Astrocyte of the hippocampus (primary cell): ENCODE results near the gene GAK.
"Not testable (repeated sequence)": the region's sequence is repeated elsewhere in the genome, so short reads cannot be mapped to it uniquely, and the experiment has no call there.

Experiments used
- DNase-seq: peaks from one replicate; pipeline ENCODE4 v3.0.0; 2011; ENCODE audit warnings: low read depth, low spot score

Gene GAK

GRCh38 chr4:819401-820229 is 112.5 kb downstream of the GAK start:
- no peak for DNase-seq

DNA sequence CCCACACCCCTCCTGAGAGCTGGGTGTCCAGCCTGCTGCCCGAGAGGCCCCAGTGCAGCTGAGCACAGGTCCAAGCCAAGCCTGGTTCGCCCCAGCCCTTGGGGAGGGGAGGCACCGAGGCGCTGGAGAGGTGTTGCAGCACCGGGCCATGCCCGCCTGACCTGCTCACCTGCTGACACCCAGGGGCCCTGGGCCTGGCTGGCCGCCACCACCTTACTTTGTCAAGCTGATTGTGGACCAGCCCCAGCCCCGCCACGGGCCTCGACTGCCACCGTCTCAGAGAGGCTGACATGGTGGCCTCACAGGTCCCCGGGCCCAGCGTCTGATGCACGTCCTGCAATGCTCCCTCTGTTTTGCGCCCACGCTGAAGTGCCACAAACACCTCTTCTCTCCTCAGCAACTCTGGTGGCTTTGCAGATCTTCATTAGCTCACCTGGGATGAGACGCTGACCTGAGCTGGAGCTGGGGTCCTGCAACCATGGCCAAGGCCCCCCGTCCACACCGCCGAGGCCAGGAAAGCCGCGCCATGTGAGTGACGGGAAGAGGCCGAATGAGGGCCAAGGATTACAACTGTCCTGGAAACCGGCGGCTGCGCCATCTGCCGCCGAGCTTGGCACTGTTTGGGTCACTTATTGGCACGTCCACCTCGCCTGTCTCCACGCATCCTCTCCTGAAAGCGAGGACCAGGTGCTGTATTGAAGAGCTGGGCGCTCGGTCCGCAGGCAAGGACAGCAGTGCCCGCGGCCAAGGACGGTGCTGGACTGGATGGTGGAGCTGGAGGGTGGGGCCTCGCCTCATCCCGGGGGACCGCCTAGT is 113.8 kb downstream of the GAK start:
- DNase-seq: no peak

DNA sequence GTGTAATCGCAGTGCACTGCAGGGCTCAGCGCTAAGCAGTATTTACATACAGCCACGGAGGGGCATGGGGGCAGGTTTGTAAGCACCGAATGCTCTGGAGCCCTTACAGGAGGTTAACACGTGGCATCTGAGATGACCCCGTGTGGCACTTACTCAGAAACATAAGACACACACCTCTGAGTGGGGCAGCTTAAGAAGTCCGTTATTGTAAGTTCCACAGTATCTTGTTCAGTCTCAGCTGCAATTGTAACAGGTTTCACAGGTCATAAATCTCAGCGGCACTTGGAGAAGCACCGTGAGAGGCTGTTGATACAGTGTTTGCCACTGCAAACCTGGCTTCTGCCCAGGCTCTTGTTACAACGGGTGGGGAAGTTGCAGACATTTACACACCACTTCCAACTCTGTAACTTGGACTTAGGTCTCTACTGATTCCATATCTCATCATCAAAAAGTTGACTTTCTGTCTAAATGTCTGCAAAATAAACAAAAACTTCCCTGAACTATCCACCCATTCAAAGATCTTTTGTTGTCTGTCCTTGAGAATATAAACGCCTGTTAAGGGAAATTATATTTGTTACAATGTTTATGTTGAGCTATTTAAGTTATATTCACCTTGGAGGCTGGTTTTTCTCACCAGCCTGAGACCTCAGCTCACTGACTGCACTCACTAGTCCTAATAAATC is 116.5 kb downstream of the GAK start:
- no peak for DNase-seq

- no peak for DNase-seq
These were observed 117.7 kb downstream of the GAK start for GRCh38 chr4:814312-814850.

- DNase-seq: no peak
These were observed 118.2 kb downstream of the GAK start for GRCh38 chr4:813900-814299.

- DNase-seq: no peak
These were observed 123.1 kb downstream of the GAK start for GRCh38 chr4:808860-809570.

GRCh38 chr4:807792-808191 is 124.3 kb downstream of the GAK start:
- no peak for DNase-seq

GRCh38 chr4:806979-807378 is 125.1 kb downstream of the GAK start:
- not testable (repeated sequence) for DNase-seq

DNA sequence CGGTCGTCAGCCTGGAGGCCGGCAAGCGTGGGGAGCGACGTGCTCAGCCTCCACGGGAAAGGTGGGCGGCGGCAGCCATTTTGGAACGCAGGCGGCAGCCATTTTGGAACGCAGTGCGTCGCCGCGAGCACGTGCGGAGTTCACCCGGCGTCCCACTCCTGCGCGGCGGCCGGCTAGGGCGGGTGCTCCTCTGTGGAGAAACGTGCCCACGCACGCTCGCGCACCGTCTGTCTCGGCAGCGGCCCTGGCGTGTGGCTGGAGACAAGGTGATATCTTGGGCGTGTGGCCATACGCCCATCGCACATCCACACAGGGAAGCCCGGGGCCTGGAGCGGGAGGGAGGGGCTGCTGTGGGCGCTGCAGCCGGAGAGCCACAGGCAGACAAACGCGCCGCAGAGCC is 127.3 kb downstream of the GAK start:
- no peak for DNase-seq

GRCh38 chr4:803884-804283 is 128.2 kb downstream of the GAK start:
- DNase-seq: no peak

DNA sequence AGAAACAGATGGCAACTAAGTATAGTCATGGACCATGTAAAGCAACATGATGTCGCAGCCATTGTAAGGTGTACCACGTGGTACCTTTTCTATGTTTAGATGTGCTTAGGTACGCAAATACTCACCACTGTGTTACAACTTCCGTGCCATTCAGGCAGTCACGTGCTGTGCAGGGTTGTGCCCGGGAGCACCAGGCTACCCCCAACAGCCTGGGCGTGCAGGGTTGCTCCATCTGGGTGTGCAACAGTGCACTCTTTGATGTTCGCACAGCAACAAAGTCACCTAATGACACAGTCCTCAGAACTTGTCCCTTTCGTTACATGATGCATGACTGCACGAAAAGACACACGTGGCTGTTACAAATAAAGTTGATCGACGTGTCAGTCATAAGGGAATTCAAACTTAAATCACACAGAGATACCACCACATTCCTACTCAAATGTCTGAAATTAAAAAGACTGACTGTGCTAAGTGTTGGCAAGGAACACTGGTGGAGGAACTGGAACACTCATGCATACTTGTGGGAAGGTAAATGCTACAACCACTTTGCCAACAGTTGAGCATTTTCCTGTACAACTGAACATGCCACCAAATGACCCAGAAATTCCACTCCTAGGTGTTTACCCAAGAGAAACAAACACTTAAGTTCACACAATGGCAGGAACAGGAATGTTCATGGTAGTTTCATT is 130.5 kb downstream of the GAK start:
- DNase-seq: no peak
